GM23338 (cell line): ENCODE results near the gene PHACTR1. TPM values are rescaled to one million over a fixed set of nuclear protein-coding genes. Genes with fewer than 3 reads are reported as not detected.
"Not testable (repeated sequence)": the region's sequence is repeated elsewhere in the genome, so short reads cannot be mapped to it uniquely, and the experiment has no call there.

ENCODE experiments used
- ATAC-seq: fragments of 200-7000 bp; cut with Tn5 transposase; 3 replicates; pipeline ENCODE4 v1.9.1; 2020
- DNase-seq: peaks from one replicate; pipeline ENCODE4 v3.0.0-alpha.2; 2015; ENCODE audit warnings: low spot score
- H2AFZ ChIP-seq: fragments of 200-600 bp; sonication (generic); 2 replicates; pipeline ENCODE4 v1.8.0; 2016; ENCODE audit warnings: antibody characterized with exemption, mild to moderate bottlenecking, moderate library complexity
- H3F3A ChIP-seq: fragments of 200-600 bp; sonication (generic); replicated peaks from 2 replicates; pipeline ENCODE4 v1.8.0; 2017; ENCODE audit warnings: antibody characterized with exemption, mixed run types, low read depth
- H3K27ac ChIP-seq: fragments of 200-600 bp; sonication (generic); 2 replicates; pipeline ENCODE4 v1.6.1; 2016; ENCODE audit warnings: low read depth
- H3K27me3 ChIP-seq: fragments of 200-600 bp; sonication (generic); 2 replicates; pipeline ENCODE4 v1.8.0; 2016; ENCODE audit warnings: mild to moderate bottlenecking, mixed run types, moderate library complexity; ENCODE audit not compliant: insufficient read depth
- H3K36me3 ChIP-seq: fragments of 200-600 bp; sonication (generic); 2 replicates; pipeline ENCODE4 v1.8.0; 2016; ENCODE audit warnings: mild to moderate bottlenecking; ENCODE audit not compliant: insufficient read depth
- H3K4me1 ChIP-seq: fragments of 200-600 bp; sonication (generic); 2 replicates; pipeline ENCODE4 v1.8.0; 2016; ENCODE audit warnings: mild to moderate bottlenecking, moderate library complexity; ENCODE audit not compliant: insufficient read depth
- H3K4me2 ChIP-seq: fragments of 200-600 bp; sonication (generic); 2 replicates; pipeline ENCODE4 v1.7.1; 2017; ENCODE audit warnings: mixed run types
- H3K4me3 ChIP-seq: fragments of 200-600 bp; sonication (generic); 2 replicates; pipeline ENCODE4 v1.6.1; 2016; ENCODE audit warnings: mixed run types
- H3K79me2 ChIP-seq: fragments of 200-600 bp; sonication (generic); replicated peaks from 2 replicates; pipeline ENCODE4 v1.8.0; 2017; ENCODE audit warnings: mild to moderate bottlenecking; ENCODE audit not compliant: insufficient read depth
- H3K9me2 ChIP-seq: fragments of 200-600 bp; sonication (generic); 2 replicates; pipeline ENCODE4 v1.8.0; 2017; ENCODE audit not compliant: insufficient read depth
- H4K20me1 ChIP-seq: fragments of 200-600 bp; sonication (generic); replicated peaks from 2 replicates; pipeline ENCODE4 v1.8.0; 2017; ENCODE audit warnings: mild to moderate bottlenecking; ENCODE audit not compliant: insufficient read depth
- H3K27ac Mint-ChIP-seq: 2 replicates; pipeline ENCODE4 v1.8.0; 2020; ENCODE audit warnings: inconsistent platforms, mild to moderate bottlenecking, moderate library complexity, mixed read lengths
- H3K27me3 Mint-ChIP-seq: 3 replicates; pipeline ENCODE4 v1.8.0; 2022; ENCODE audit warnings: low read depth, mild to moderate bottlenecking, moderate library complexity, mixed read lengths, inconsistent platforms; ENCODE audit not compliant: insufficient read depth, poor library complexity
- H3K36me3 Mint-ChIP-seq: 3 replicates; pipeline ENCODE4 v1.8.0; 2021; ENCODE audit warnings: low read depth, mild to moderate bottlenecking, inconsistent platforms, moderate library complexity, mixed read lengths
- H3K4me1 Mint-ChIP-seq: 3 replicates; pipeline ENCODE4 v1.8.0; 2020; ENCODE audit warnings: mild to moderate bottlenecking, inconsistent platforms, mixed read lengths
- H3K4me3 Mint-ChIP-seq: 3 replicates; pipeline ENCODE4 v1.8.0; 2021; ENCODE audit warnings: moderate library complexity, mild to moderate bottlenecking, inconsistent platforms, mixed read lengths
- H3K9me3 Mint-ChIP-seq: 3 replicates; pipeline ENCODE4 v1.8.0; 2020; ENCODE audit warnings: moderate library complexity, mild to moderate bottlenecking, inconsistent platforms, mixed read lengths
- CREB1 ChIP-seq: fragments of 250-450 bp; sonication (Bioruptor Pico); IDR thresholded peaks from 2 replicates; pipeline ENCODE4 v1.5.0; 2020; ENCODE audit warnings: low read depth, mild to moderate bottlenecking, moderate library complexity
- CTCF ChIP-seq, 2 experiments: fragments of 200-600 bp in 1 of 2; sonication (generic) in 1 of 2; conservative IDR thresholded peaks; 2 replicates each; pipeline versions ENCODE4 v1.5.1 to v1.6.1; 2016 to 2017; ENCODE audit warnings: antibody characterized with exemption in 2 of 2, low read depth in 2 of 2, mild to moderate bottlenecking in 2 of 2, moderate library complexity in 1 of 2
- ETS1 ChIP-seq: IDR thresholded peaks from 2 replicates; pipeline ENCODE4 v1.6.1; 2016; ENCODE audit warnings: antibody characterized with exemption
- EZH2 ChIP-seq: fragments of 200-600 bp; sonication (generic); IDR thresholded peaks from one replicate; pipeline ENCODE4 v1.8.0; 2017; ENCODE audit warnings: antibody characterized with exemption, mild to moderate bottlenecking, low read depth; ENCODE audit not compliant: unreplicated experiment
- JUNB ChIP-seq: IDR thresholded peaks from one replicate; pipeline ENCODE4 v1.6.1; 2016; ENCODE audit warnings: antibody characterized with exemption; ENCODE audit not compliant: unreplicated experiment
- NANOG ChIP-seq: IDR thresholded peaks from 2 replicates; pipeline ENCODE4 v1.6.1; 2016; ENCODE audit warnings: antibody characterized with exemption, borderline replicate concordance
- polyA plus RNA-seq: library from polyadenylated mRNA; unstranded; fragments of >200 nt; fragmentation: Nextera tagmentation; extraction: Ambion mirVana; gene quantifications from 2 replicates; pipeline ENCODE4 v1.2.1, GENCODE V29; 2016
- total RNA-seq: library from RNA; depleted of rRNA; stranded (reverse); fragments of >200 nt; shearing (Covaris generic); gene quantifications from 2 replicates; pipeline ENCODE4 v1.2.3, GENCODE V29; 2014

PHACTR1 gene
- total and polyA plus RNA-seq, 2 experiments from 2014 or later, result 5.9 to 19.3 TPM

- TF ChIP-seq CTCF (conservative IDR thresholded peaks at IDR 0.05; ENCODE audit: low read depth in 2 of 2), result no peak
- no peak for TF ChIP-seq CREB1 (CRISPR knock-in tag)
- TF ChIP-seq ETS1, result no peak
- no peak for TF ChIP-seq NANOG
- no peak for TF ChIP-seq EZH2
Observed at GRCh38 chr6:12761376-12762115, 45.0 kb downstream of the PHACTR1 start (continued).

GRCh38 chr6:12762731-12763434 is 46.3 kb downstream of the PHACTR1 start:
- H2AFZ ChIP-seq, H4K20me1 ChIP-seq, H3K4me3 ChIP-seq, H3K4me2 ChIP-seq, H3K27ac ChIP-seq, H3K9me3 Mint-ChIP-seq, H3F3A ChIP-seq, H3K36me3 ChIP-seq, H3K9me2 ChIP-seq, H3K27me3 Mint-ChIP-seq, H3K4me3 Mint-ChIP-seq, H3K79me2 ChIP-seq, DNase-seq, H3K4me1 ChIP-seq, H3K27me3 ChIP-seq, H3K27ac Mint-ChIP-seq, ATAC-seq, H3K36me3 Mint-ChIP-seq: not testable (repeated sequence)
- H3K4me1 Mint-ChIP-seq, result peaks cover 10% of the 10 kb centered on the region; the same call in 2 of the 3 replicates

GRCh38 chr6:12766365-12766764 is 49.8 kb downstream of the PHACTR1 start:
- Histone ChIP-seq H3K4me1 (no peaks in the 10 kb centered on the region), H3K4me2 (no peak overlapping the region), H3K27me3 (no peaks in the 10 kb centered on the region), H3K9me2 (no peaks in the 10 kb centered on the region), H2AFZ (no peak overlapping the region), H3K79me2 (no peaks in the 10 kb centered on the region; the same call in 1 of the 2 replicates), H3K27ac (no peak overlapping the region), H4K20me1 (0 out of 2 replicates have a peak, but pooled peaks cover 4% of the 10 kb centered on the region), H3F3A (no peaks in the 10 kb centered on the region), H3K36me3 (no peaks in the 10 kb centered on the region), H3K4me3 (no peak overlapping the region)
- Mint-ChIP-seq H3K4me1 (peaks cover 8% of the 10 kb centered on the region; the same call in 2 of the 3 replicates), H3K27ac (no peak overlapping the region), H3K27me3 (peaks cover 2% of the 10 kb centered on the region), H3K36me3 (no peaks in the 10 kb centered on the region), H3K9me3 (no peaks in the 10 kb centered on the region), H3K4me3 (no peak overlapping the region)
- DNase-seq (no peak), ATAC-seq (no peak)
- TF ChIP-seq JUNB, result no peak
